DOHH2 (cell line): Measurements from ENCODE around the gene ABTB2.

Experiments used
- CTCF ChIP-seq: fragments of 200-600 bp; sonication (generic); IDR thresholded peaks from one replicate; pipeline ENCODE4 v1.5.1; 2014; ENCODE audit warnings: antibody characterized with exemption, mild to moderate bottlenecking, low read depth, low read length; ENCODE audit not compliant: poor library complexity, severe bottlenecking
- EZH2phosphoT487 ChIP-seq: fragments of 200-600 bp; sonication (generic); IDR thresholded peaks from 2 replicates; pipeline ENCODE4 v1.6.1; 2017; ENCODE audit warnings: borderline replicate concordance, mild to moderate bottlenecking, antibody characterized with exemption, low read length, moderate library complexity, mixed read lengths

GRCh38 chr11:34179026-34179675 lies 178.7 kb downstream of the ABTB2 start:
- TF ChIP-seq CTCF (no peak), EZH2phosphoT487 (no peak)
